ENCODE results near the gene EVA1C. TPM values are rescaled to one million over a fixed set of nuclear protein-coding genes. Genes with fewer than 3 reads are reported as not detected.
"Not testable (repeated sequence)": the region's sequence is repeated elsewhere in the genome, so short reads cannot be mapped to it uniquely, and the experiment has no call there.

EVA1C gene
- polyA plus RNA-seq, 1 donor from 2014 or later, result 2.1 TPM

DNA sequence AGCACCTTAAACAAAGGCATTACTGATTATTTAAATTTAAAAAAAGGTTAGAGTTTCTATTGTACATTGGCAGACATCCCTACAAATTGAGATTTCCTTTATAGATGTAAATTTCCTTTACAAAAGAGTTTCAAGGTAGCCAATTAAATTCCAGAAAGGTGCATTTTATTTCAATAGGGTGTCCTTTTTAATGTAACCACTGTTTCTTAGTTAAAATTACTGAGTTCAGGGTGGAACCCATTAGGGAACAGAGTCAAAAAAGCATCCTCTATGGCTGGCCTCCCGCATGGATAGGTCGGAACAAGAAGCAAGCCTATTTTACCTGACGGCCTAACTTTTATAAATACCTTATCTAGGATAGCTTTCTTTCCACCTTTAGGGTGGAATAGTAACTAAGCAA is 148.4 kb downstream of the EVA1C start:
- no peak overlapping the region for H3K27ac ChIP-seq (ENCODE audit: low read length)
- TF ChIP-seq MXI1 (conservative IDR thresholded peaks at IDR 0.05; ENCODE audit: poor library complexity, severe bottlenecking) (no peak), EZH2 (IDR thresholded peaks at IDR 0.05; ENCODE audit: borderline replicate concordance, insufficient read depth, low read length, poor library complexity, severe bottlenecking) (no peak)
- no peak overlapping the region for H2AFZ ChIP-seq (ENCODE audit: low read depth, low read length)
- H3K27me3 ChIP-seq (ENCODE audit: insufficient read depth, low read depth, low read length), result no peaks in the 10 kb centered on the region
- no peak overlapping the region for H3K4me3 ChIP-seq (ENCODE audit: low read length)
- H3K9me3 ChIP-seq (ENCODE audit: low read length), result no peaks in the 10 kb centered on the region
- H3K9ac ChIP-seq (ENCODE audit: low read length), result no peak overlapping the region
- no peaks in the 10 kb centered on the region for H3K79me2 ChIP-seq (replicated peaks; ENCODE audit: insufficient read depth, low read length)
- no peaks in the 10 kb centered on the region for H3K36me3 ChIP-seq (ENCODE audit: insufficient read depth, low read length)
- no peaks in the 10 kb centered on the region for H3K9me2 ChIP-seq (ENCODE audit: insufficient read depth, low read length)
- H3F3A ChIP-seq (ENCODE audit: insufficient read depth, low read length, poor library complexity, severe bottlenecking), result no peaks in the 10 kb centered on the region
- H3K4me2 ChIP-seq (ENCODE audit: low read length), result no peak overlapping the region
- no peaks in the 10 kb centered on the region for H4K20me1 ChIP-seq (ENCODE audit: insufficient read depth)

GRCh38 chr21:32561476-32561875 is 149.0 kb downstream of the EVA1C start:
- H2AFZ ChIP-seq (ENCODE audit: low read depth, low read length); H3K4me3 ChIP-seq (ENCODE audit: low read length); H3K9me2 ChIP-seq (ENCODE audit: insufficient read depth, low read length); H4K20me1 ChIP-seq (ENCODE audit: insufficient read depth); H3K9ac ChIP-seq (ENCODE audit: low read length); H3K36me3 ChIP-seq (ENCODE audit: insufficient read depth, low read length); H3K79me2 ChIP-seq (replicated peaks; ENCODE audit: insufficient read depth, low read length); H3K27ac ChIP-seq (ENCODE audit: low read length); H3K27me3 ChIP-seq (ENCODE audit: insufficient read depth, low read depth, low read length); H3F3A ChIP-seq (ENCODE audit: insufficient read depth, low read length, poor library complexity, severe bottlenecking); H3K9me3 ChIP-seq (ENCODE audit: low read length); H3K4me2 ChIP-seq (ENCODE audit: low read length): not testable (repeated sequence)

GRCh38 chr21:32562426-32562825 is 149.9 kb downstream of the EVA1C start:
- Histone ChIP-seq H2AFZ (ENCODE audit: low read depth, low read length) (no peak overlapping the region), H3K4me2 (ENCODE audit: low read length) (no peak overlapping the region), H3K4me3 (ENCODE audit: low read length) (no peak overlapping the region), H3K9me3 (ENCODE audit: low read length) (no peaks in the 10 kb centered on the region), H3K27me3 (ENCODE audit: insufficient read depth, low read depth, low read length) (no peaks in the 10 kb centered on the region), H3K36me3 (ENCODE audit: insufficient read depth, low read length) (no peaks in the 10 kb centered on the region), H3K9me2 (ENCODE audit: insufficient read depth, low read length) (no peaks in the 10 kb centered on the region), H3K79me2 (replicated peaks; ENCODE audit: insufficient read depth, low read length) (no peaks in the 10 kb centered on the region), H3F3A (ENCODE audit: insufficient read depth, low read length, poor library complexity, severe bottlenecking) (no peaks in the 10 kb centered on the region), H3K27ac (ENCODE audit: low read length) (no peak overlapping the region), H3K9ac (ENCODE audit: low read length) (no peak overlapping the region), H4K20me1 (ENCODE audit: insufficient read depth) (no peaks in the 10 kb centered on the region)
- TF ChIP-seq MXI1 (conservative IDR thresholded peaks at IDR 0.05; ENCODE audit: poor library complexity, severe bottlenecking) (no peak), TAF1 (IDR thresholded peaks at IDR 0.05; ENCODE audit: low read depth) (no peak), RAD21 (conservative IDR thresholded peaks at IDR 0.05) (no peak), POLR2AphosphoS5 (IDR thresholded peaks at IDR 0.05) (no peak)

GRCh38 chr21:32562915-32563314 is 150.4 kb downstream of the EVA1C start:
- Histone ChIP-seq H3F3A (ENCODE audit: insufficient read depth, low read length, poor library complexity, severe bottlenecking) (no peaks in the 10 kb centered on the region), H3K9me2 (ENCODE audit: insufficient read depth, low read length) (no peaks in the 10 kb centered on the region), H3K27ac (ENCODE audit: low read length) (no peak overlapping the region), H3K79me2 (replicated peaks; ENCODE audit: insufficient read depth, low read length) (no peaks in the 10 kb centered on the region), H3K4me3 (ENCODE audit: low read length) (no peak overlapping the region), H3K36me3 (ENCODE audit: insufficient read depth, low read length) (no peaks in the 10 kb centered on the region), H4K20me1 (ENCODE audit: insufficient read depth) (no peaks in the 10 kb centered on the region), H2AFZ (ENCODE audit: low read depth, low read length) (no peak overlapping the region), H3K4me2 (ENCODE audit: low read length) (no peak overlapping the region), H3K27me3 (ENCODE audit: insufficient read depth, low read depth, low read length) (no peaks in the 10 kb centered on the region), H3K9ac (ENCODE audit: low read length) (no peak overlapping the region), H3K9me3 (ENCODE audit: low read length) (no peaks in the 10 kb centered on the region)
- TF ChIP-seq RAD21 (conservative IDR thresholded peaks at IDR 0.05), result no peak
- TF ChIP-seq TAF1 (IDR thresholded peaks at IDR 0.05; ENCODE audit: low read depth), result no peak
- TF ChIP-seq MXI1 (conservative IDR thresholded peaks at IDR 0.05; ENCODE audit: poor library complexity, severe bottlenecking), result no peak
- TF ChIP-seq, protein P1, sequence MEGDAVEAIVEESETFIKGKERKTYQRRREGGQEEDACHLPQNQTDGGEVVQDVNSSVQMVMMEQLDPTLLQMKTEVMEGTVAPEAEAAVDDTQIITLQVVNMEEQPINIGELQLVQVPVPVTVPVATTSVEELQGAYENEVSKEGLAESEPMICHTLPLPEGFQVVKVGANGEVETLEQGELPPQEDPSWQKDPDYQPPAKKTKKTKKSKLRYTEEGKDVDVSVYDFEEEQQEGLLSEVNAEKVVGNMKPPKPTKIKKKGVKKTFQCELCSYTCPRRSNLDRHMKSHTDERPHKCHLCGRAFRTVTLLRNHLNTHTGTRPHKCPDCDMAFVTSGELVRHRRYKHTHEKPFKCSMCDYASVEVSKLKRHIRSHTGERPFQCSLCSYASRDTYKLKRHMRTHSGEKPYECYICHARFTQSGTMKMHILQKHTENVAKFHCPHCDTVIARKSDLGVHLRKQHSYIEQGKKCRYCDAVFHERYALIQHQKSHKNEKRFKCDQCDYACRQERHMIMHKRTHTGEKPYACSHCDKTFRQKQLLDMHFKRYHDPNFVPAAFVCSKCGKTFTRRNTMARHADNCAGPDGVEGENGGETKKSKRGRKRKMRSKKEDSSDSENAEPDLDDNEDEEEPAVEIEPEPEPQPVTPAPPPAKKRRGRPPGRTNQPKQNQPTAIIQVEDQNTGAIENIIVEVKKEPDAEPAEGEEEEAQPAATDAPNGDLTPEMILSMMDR (IDR thresholded peaks at IDR 0.05; ENCODE audit: poor library complexity, severe bottlenecking), result no peak
- no peak for TF ChIP-seq SMC3 (conservative IDR thresholded peaks at IDR 0.05; ENCODE audit: poor library complexity)
- no peak for TF ChIP-seq EZH2 (IDR thresholded peaks at IDR 0.05; ENCODE audit: borderline replicate concordance, insufficient read depth, low read length, poor library complexity, severe bottlenecking)

Small RNA genes within 50 kb of the gene (small RNA-seq; reads per million reads assigned to genes)
- 0 reads per million in 3 experiments for gene RF00438
- gene RNA5SP490, result 0 reads per million in 3 experiments
- 25.3 to 31.5 (median 29.5) reads per million in 3 experiments for gene SNORA80A

Other genes starting within 250 kb of the EVA1C start
- gene MIS18A, start 133.7 kb upstream of the EVA1C start, polyA plus RNA-seq, result 15.9 and 21.8 TPM in 2 replicates
- not detected in 2 replicates for gene MRAP, start 113.9 kb upstream of the EVA1C start, polyA plus RNA-seq
- gene URB1, start 19.7 kb upstream of the EVA1C start, polyA plus RNA-seq, result 4.4 and 6.6 TPM in 2 replicates
- gene TCP10L, start 172.8 kb downstream of the EVA1C start, polyA plus RNA-seq, result 1.7 and 2.1 TPM in 2 replicates
- gene CFAP298, start 199.7 kb downstream of the EVA1C start, polyA plus RNA-seq, result 101 and 105 TPM in 2 replicates